Immature natural killer cell (primary cell): ENCODE measurements around the gene ERAS. TPM values are rescaled to one million over a fixed set of nuclear protein-coding genes. Genes with fewer than 3 reads are reported as not detected.

Experiments used
- DNase-seq, 3 donors: peaks; one replicate each; pipeline ENCODE4 v3.0.0; 2022; ENCODE audit warnings: mixed read lengths in 1 of 3
- H3K27ac Mint-ChIP-seq, 6 donors: one replicate each; pipeline ENCODE4 v1.8.0; 2020; ENCODE audit warnings: mixed read lengths in 6 of 6, mild to moderate bottlenecking in 5 of 6, inconsistent platforms in 4 of 6, moderate library complexity in 3 of 6
- H3K27me3 Mint-ChIP-seq, 3 donors: one replicate each; pipeline ENCODE4 v1.8.0; 2020 to 2021; ENCODE audit warnings: low read depth in 3 of 3, mild to moderate bottlenecking in 3 of 3, mixed read lengths in 3 of 3, moderate library complexity in 3 of 3, inconsistent platforms in 1 of 3
- H3K36me3 Mint-ChIP-seq, 3 donors: one replicate each; pipeline ENCODE4 v1.8.0; 2020; ENCODE audit warnings: mixed read lengths in 3 of 3, inconsistent platforms in 2 of 3, mild to moderate bottlenecking in 2 of 3
- H3K4me1 Mint-ChIP-seq, 2 donors: one replicate each; pipeline ENCODE4 v1.8.0; 2020; ENCODE audit warnings: inconsistent platforms in 2 of 2, mild to moderate bottlenecking in 2 of 2, mixed read lengths in 2 of 2, moderate library complexity in 1 of 2
- H3K4me3 Mint-ChIP-seq, 5 donors: one replicate each; pipeline ENCODE4 v1.8.0; 2020; ENCODE audit warnings: mild to moderate bottlenecking in 5 of 5, mixed read lengths in 5 of 5, inconsistent platforms in 3 of 5, moderate library complexity in 3 of 5
- H3K9me3 Mint-ChIP-seq, 6 donors: one replicate each; pipeline ENCODE4 v1.8.0; 2020; ENCODE audit warnings: mild to moderate bottlenecking in 6 of 6, mixed read lengths in 6 of 6, inconsistent platforms in 4 of 6, moderate library complexity in 3 of 6
- polyA plus RNA-seq, 3 donors: library from polyadenylated mRNA; unstranded; fragments of 300-500 nt; fragmentation: Illumina TruSeq; gene quantifications; one replicate each; pipeline ENCODE4 v1.2.3, GENCODE V29; 2021

ERAS gene, protein sequence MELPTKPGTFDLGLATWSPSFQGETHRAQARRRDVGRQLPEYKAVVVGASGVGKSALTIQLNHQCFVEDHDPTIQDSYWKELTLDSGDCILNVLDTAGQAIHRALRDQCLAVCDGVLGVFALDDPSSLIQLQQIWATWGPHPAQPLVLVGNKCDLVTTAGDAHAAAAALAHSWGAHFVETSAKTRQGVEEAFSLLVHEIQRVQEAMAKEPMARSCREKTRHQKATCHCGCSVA
- not detected for polyA plus RNA-seq

DNA sequence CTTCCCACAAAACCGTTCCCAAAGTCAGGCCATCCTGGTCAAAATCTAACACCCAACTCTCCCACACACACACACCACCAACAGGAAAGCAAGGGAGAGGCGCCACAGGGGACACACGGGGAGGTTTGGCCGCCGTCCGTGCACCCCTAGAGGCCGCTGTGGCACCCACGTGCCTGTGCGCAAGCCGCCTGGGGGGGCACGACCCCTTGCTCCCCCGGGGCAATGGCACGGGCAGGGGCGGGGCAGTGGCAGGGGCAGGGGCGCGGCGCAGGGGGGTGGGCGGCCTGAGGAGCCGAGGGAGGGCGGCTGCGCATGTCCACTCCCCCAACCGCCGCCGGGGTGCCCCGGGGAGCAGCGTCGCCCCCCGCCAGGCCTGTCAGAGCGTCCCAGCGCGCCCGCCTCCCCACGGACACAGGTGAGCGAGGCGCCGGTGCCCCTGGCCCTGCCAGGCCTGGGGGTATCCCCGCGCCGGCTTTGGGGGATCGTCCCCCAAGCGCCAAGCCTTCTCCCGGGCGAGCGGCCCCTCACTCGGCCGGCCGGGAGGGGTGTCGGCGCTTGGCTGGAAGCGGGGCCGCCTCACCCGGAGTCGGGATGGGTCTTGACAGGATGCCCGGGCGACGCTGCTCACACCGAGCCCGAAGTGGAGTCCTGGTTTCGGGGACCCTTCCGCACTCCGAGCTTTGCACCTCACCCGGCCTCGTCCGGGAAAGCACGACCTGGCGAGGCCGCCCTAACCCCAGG, at the start of gene ERAS:
Gene ERAS (plus strand): TSS at position 379 of the 741 bp plus-strand sequence. CDS start 2,611 bp downstream, outside the sequence.
- Mint-ChIP-seq H3K4me3 (peak within 1 kb of the TSS in 3 of 5 donors; percentile 46 to 67 (median 57)), H3K27me3 (peaks cover 2 to 4% (median 2%) of the 10 kb centered on the region in 3 donors), H3K27ac (no peak within 1 kb of the TSS), H3K36me3 (peaks cover 0 to 4% (median 0%) of the 10 kb centered on the region in 3 donors), H3K9me3 (no peaks in the 10 kb centered on the region), H3K4me1 (peaks cover 0 to 5% of the 10 kb centered on the region in 2 donors)
- DNase-seq = no peak

DNA sequence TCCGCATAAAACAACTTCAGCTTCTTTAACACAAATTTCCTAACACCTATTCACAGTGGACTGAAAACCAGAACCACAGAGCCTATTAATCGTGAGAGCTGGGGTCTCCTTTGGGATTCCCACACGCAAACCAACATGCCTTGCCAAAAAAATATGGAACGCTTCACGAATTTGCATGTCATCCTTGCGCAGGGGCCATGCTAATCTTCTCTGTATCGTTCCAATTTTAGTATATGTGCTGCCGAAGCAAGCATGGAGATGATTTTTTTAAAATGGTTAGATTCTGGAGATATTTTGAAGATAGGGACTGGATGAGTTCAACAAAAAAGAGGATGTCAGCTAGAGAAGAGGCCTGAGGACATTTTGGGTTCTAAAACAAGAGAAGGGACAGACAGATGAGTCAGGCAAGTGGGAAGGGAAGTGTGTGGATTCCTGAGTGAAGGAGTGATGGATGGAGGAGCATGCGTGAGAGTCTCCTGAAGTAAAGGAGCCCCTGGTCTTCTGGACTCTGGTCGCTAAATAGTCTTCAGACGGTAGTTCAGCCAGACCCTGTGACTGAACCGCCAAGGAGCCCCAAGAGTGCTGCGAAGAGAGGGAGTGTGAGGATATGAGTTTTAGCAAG, 49.4 kb upstream of the ERAS start:
- H3K9me3 Mint-ChIP-seq = no peaks in the 10 kb centered on the region
- no peak overlapping the region for H3K27ac Mint-ChIP-seq
- no peak overlapping the region for H3K4me3 Mint-ChIP-seq
- peaks cover 3 to 4% (median 4%) of the 10 kb centered on the region in 3 donors for H3K27me3 Mint-ChIP-seq
- no peak for DNase-seq
- H3K36me3 Mint-ChIP-seq = no peaks in the 10 kb centered on the region
- H3K4me1 Mint-ChIP-seq = no peaks in the 10 kb centered on the region

DNA sequence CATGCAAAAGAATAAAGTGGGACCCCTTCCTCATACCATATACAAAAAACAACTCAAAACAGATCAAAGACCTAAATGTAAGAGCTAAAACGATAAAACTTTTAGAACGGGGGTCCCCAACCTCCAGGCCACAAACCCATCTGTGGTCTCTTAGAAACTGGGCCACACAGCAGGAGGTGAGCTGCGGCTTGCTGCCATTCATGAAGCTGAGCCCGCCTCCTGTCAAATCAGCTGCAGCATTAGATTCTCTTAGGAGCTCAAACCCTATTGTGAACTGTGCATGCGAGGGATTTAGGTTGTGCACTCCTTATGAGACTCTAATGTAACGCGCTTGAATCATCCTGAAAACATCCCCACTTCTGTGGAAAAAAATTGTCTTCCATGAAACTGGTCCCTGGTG, 46.9 kb upstream of the ERAS start:
- no peak for DNase-seq
- H3K27ac Mint-ChIP-seq = no peak overlapping the region
- H3K27me3 Mint-ChIP-seq = peaks cover 0 to 4% (median 2%) of the 10 kb centered on the region in 3 donors
- no peaks in the 10 kb centered on the region for H3K9me3 Mint-ChIP-seq
- H3K36me3 Mint-ChIP-seq = no peaks in the 10 kb centered on the region
- no peaks in the 10 kb centered on the region for H3K4me1 Mint-ChIP-seq
- H3K4me3 Mint-ChIP-seq = no peak overlapping the region

DNA sequence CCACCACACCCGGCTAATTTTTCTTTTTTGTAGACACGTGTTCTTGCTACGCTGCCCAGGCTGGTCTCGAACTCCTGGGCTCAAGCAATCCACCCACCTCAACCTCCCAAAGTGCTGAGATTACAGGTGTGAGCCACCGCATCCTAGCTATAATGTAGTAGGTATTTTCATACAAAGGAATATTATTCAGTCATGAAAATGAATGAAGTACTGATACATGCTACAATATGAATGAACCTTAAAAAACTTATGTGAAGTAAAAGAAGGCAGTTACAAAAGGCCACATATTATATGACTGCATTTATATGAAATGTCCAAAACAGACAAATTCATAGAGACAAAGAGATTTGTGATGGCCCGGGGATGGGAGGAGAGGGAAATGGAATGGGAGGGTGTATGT, 44.6 kb upstream of the ERAS start:
- no peaks in the 10 kb centered on the region for H3K9me3 Mint-ChIP-seq
- no peak for DNase-seq
- H3K36me3 Mint-ChIP-seq = no peaks in the 10 kb centered on the region
- H3K4me3 Mint-ChIP-seq = no peak overlapping the region
- peaks cover 0 to 4% (median 2%) of the 10 kb centered on the region in 3 donors for H3K27me3 Mint-ChIP-seq
- no peaks in the 10 kb centered on the region for H3K4me1 Mint-ChIP-seq
- H3K27ac Mint-ChIP-seq = no peak overlapping the region

DNA sequence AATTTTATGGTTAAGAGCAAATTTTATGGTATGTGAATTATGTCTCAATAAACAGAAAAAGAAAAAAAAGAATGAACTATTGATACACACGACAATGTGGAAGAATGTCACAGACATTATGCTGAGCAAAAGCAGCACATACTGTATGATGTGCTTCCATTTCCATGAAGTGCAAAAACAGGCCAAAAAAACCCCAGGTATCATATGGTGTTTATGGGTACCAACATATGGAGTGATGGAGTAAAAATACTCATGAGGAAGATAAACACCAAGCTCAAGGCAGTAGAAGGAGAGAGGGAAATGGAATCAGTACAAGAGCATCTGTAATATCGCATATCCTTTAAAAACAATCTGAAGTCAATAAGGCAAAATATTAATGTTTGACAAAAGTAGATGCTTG, 44.1 kb upstream of the ERAS start:
- Mint-ChIP-seq H3K27me3 (peaks cover 0 to 4% (median 0%) of the 10 kb centered on the region in 3 donors), H3K27ac (no peak overlapping the region), H3K9me3 (no peaks in the 10 kb centered on the region), H3K36me3 (no peaks in the 10 kb centered on the region), H3K4me3 (no peak overlapping the region), H3K4me1 (no peaks in the 10 kb centered on the region)
- no peak for DNase-seq

DNA sequence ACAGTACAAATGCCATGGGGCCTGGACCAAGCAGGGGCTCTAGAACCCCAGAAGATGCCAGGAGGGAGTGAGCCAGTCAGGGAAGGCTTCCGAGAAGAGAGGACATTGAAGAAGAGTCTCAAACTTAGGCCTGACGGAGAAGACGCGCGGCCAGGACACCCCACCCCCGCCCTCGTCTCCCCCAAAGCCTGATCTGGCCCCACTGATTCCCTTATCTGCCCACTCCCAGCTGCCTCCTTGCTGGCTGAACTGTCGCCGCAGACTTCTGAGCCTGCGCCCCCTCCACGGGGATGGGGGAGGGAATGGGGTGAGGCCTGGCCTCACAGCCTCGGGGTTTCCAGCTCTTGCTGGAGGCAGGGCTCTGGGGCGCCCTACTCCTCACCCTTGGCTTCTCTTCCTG, 43.5 kb upstream of the ERAS start:
- Mint-ChIP-seq H3K27me3 (peaks cover 0 to 7% (median 0%) of the 10 kb centered on the region in 3 donors), H3K4me3 (no peak overlapping the region), H3K9me3 (no peaks in the 10 kb centered on the region), H3K36me3 (no peaks in the 10 kb centered on the region), H3K4me1 (no peaks in the 10 kb centered on the region), H3K27ac (no peak overlapping the region)
- DNase-seq = no peak

DNA sequence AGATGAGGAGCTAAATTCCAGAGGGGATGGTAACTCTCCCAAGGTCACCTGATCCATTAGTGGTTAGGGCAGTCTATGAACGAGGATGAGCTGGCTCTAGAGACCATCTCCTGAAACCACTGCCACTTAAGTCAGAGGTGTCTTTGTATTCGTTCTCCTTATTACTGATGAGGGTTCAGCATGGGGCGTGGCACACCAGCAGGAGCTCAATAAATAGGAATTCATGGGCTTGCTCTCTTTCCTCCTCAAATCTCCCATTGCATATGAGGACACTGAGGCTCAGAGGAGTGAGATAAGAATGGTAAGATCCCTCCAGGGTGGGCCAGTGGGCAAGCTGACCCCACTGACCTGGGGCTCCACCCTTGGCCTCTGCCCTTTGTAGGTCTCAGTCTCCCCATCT, 41.6 kb upstream of the ERAS start:
- Mint-ChIP-seq H3K9me3 (no peaks in the 10 kb centered on the region), H3K27me3 (peaks cover 0 to 11% (median 0%) of the 10 kb centered on the region in 3 donors), H3K36me3 (no peaks in the 10 kb centered on the region), H3K4me3 (no peak overlapping the region), H3K27ac (no peak overlapping the region), H3K4me1 (peaks cover 0 to 3% of the 10 kb centered on the region in 2 donors)
- DNase-seq = no peak

DNA sequence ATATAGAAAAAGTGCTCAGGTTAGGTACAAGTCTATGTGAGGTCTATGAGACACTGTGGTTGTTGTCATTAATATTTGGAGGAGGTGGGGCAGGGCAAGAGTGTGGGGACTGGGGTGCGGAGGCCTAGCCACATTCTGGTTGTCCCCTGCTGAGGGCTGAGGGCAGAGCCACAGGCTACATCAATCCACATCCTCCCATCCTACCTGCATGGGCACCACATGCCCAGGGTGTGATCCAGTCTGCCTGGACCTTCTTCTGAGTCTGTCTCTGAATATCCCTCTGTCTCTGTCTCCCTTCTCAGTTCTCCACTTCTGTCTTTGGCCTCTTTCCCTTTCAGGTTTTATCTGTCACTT, 41.1 kb upstream of the ERAS start:
- Mint-ChIP-seq H3K4me3 (no peak overlapping the region), H3K27me3 (peaks cover 0 to 11% (median 0%) of the 10 kb centered on the region in 3 donors), H3K36me3 (no peaks in the 10 kb centered on the region), H3K27ac (no peak overlapping the region), H3K9me3 (no peaks in the 10 kb centered on the region), H3K4me1 (peaks cover 0 to 3% of the 10 kb centered on the region in 2 donors)
- no peak for DNase-seq

DNA sequence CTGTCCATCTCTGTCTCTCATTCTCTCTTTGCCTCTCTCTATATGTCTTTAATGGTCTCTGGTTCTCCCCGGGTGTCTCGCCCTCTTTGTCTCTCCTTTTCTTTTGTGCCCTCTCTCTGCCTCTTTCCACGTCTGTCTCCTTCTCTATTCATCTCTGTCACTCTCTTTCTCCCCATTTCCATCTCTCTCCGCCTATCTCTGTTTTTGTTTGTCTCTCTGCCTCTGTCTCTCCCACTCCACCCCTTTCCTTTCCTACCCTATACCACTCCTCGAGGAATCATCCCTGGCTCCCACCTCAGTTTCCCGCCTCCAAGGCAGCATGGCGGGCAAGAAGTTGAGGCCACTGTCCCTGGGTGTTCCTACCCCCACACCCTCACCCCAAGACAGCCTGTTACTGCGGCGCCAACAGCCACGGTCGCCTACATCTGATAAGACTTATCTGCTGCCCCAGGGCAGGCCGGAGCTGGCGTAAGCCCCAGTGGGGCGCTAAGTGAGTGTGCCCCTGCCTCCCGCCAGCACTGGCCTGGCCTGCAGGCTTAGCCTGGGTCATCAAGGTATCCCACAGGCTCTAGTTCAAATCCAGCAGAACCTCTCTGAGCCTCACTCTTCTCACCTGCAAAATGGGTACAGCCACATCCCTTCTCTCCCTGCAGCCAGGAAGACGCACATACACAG, 40.6 kb upstream of the ERAS start:
- Mint-ChIP-seq H3K36me3 (no peaks in the 10 kb centered on the region), H3K4me3 (no peak overlapping the region), H3K4me1 (peaks cover 0 to 3% of the 10 kb centered on the region in 2 donors), H3K27ac (no peak overlapping the region), H3K27me3 (peaks cover 0 to 13% (median 0%) of the 10 kb centered on the region in 3 donors), H3K9me3 (no peaks in the 10 kb centered on the region)
- no peak for DNase-seq

DNA sequence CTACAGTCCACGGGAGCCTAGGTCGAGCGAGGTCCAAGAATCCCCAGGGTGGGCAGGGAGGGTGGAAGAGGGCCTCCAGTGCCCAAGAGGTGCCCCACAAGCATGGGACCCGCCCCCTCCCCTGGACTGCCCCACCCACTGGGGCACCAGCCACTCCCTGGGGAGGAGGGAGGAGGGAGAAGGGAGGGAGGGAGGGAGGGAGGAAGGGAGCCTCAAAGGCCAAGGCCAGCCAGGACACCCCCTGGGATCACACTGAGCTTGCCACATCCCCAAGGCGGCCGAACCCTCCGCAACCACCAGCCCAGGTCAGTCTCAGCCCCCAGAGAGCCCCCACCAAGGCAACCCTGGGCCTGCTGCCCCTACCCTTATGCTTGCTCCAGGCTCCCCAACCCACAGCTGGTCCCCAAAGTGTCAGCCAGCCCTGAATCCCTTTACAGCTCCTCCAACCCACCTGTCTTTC, 39.9 kb upstream of the ERAS start, which contains the start of gene GATA1:
Gene GATA1 (plus strand): TSS at position 250 of the 460 bp plus-strand sequence. CDS start 4,520 bp downstream, outside the sequence.
- Mint-ChIP-seq H3K27me3 (peaks cover 0 to 13% (median 0%) of the 10 kb centered on the region in 3 donors), H3K9me3 (no peaks in the 10 kb centered on the region), H3K27ac (peak within 1 kb of the TSS in 2 of 6 donors; percentile 9 to 40), H3K4me1 (peaks cover 0 to 3% of the 10 kb centered on the region in 2 donors), H3K4me3 (no peak within 1 kb of the TSS), H3K36me3 (no peaks in the 10 kb centered on the region)
- no peak for DNase-seq

DNA sequence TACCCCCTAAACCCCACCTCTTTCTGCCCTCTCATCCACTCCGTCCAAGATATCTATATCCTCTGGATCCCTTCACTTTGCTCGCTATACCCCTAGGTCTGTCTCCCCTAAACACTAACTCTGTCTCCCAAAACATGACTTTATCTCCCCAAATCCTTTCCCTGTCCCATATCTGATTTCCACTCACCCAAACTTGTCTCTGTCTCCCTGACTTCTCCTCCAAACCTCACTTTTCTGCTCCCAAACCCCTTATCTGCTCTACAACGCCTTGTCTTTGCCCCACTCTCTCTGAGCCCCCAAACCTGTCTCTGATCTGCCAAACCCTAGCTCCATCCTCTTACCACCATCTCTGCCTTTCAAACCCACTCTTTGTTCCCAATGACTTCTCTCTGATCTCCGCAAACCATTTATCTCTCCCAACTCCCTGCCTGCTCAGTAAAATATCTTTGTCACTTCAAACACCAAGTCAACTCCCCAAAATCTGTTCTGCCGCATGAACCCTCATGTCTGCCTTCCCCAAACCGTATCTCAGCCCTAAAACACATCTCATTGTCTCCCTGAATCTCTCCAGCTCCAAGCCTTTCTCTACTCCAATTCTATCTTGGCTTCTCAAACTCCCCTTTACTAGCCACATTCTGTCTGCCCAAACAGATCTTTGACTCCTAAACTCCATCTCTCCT, 39.3 kb upstream of the ERAS start:
- Mint-ChIP-seq H3K36me3 (no peaks in the 10 kb centered on the region), H3K27ac (peak overlapping the region in 2 of 6 donors; percentile 9 to 40), H3K4me3 (no peak overlapping the region)

DNA sequence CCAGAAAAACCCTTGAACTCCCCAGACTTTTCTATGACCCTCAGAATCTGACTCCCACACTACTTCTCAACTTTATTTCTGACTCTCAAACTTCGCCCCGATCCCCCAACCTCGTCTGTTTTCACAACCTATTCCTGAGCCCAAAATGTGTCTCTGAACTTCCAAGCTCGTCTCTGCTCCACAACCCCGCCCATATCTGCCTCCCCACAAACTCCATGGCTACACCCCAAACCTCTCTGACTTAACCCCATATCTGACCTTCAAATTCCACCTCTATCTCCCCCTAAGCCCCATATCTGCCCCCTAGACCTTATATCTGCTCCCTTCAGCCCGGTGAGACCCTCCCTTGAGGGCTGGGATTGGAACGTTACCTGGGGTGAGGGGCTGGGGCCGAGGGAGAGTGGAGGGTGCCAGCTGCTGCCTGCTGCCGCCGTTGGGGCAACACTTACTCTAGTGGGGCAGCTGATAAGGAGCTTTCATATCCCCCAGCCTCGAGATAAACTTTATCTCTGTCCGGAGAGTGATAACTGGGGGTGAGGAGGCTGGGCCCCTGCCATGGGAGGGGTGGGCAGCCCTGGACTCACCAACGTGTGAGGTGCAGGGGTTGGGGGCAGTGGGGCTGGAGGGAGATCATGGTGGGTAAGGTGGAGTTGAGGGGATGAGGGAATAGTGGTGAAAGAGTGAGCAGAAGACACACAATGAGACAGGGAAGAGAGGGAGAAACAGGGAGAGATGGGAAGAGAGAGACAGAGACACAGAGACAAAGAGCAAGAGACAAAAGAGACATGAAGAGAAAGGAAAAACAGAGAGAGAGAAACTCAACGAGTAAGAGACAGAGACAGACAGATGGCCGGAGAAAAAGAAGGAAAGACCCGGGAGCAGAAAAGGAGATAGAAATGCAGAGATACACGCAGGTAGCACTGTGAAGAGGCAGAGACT, 38.5 kb upstream of the ERAS start:
- no peaks in the 10 kb centered on the region for H3K9me3 Mint-ChIP-seq
- H3K4me3 Mint-ChIP-seq = no peak overlapping the region
- H3K36me3 Mint-ChIP-seq = no peaks in the 10 kb centered on the region
- H3K27ac Mint-ChIP-seq = peak overlapping the region in 3 of 6 donors; percentile 9 to 80 (median 42)
- H3K27me3 Mint-ChIP-seq = peaks cover 0 to 13% (median 2%) of the 10 kb centered on the region in 3 donors
- H3K4me1 Mint-ChIP-seq = peaks cover 0 to 3% of the 10 kb centered on the region in 2 donors
- DNase-seq = no peak

More for the DNA sequence above, 39.3 kb upstream of the ERAS start:
- H3K9me3 Mint-ChIP-seq = no peaks in the 10 kb centered on the region
- peaks cover 0 to 3% of the 10 kb centered on the region in 2 donors for H3K4me1 Mint-ChIP-seq
- DNase-seq = no peak
- H3K27me3 Mint-ChIP-seq = peaks cover 0 to 13% (median 0%) of the 10 kb centered on the region in 3 donors
